ENCODE data around the gene METTL2A.
"Not testable (repeated sequence)": the region's sequence is repeated elsewhere in the genome, so short reads cannot be mapped to it uniquely, and the experiment has no call there.

METTL2A gene

GRCh38 chr17:62423647-62424461, at the start of gene METTL2A:
TSS of gene METTL2A (plus strand) at chr17:62423897. CDS start at chr17:62423903, 6 bp downstream.
- DNase-seq (ENCODE audit: low read depth) = peak; percentile 70

- DNase-seq (ENCODE audit: low read depth) = no peak
These were observed 43.4 kb upstream of the METTL2A start, which contains the start of gene EFCAB3 for GRCh38 chr17:62380253-62380652. TSS of gene EFCAB3 (plus strand) at chr17:62380553. CDS start at chr17:62382980, 2,427 bp downstream.

GRCh38 chr17:62381561-62381960, 42.1 kb upstream of the METTL2A start:
- DNase-seq (ENCODE audit: low read depth) = no peak

GRCh38 chr17:62388856-62389255, 34.8 kb upstream of the METTL2A start:
- DNase-seq (ENCODE audit: low read depth) = no peak

GRCh38 chr17:62392908-62393307, 30.8 kb upstream of the METTL2A start:
- no peak for DNase-seq (ENCODE audit: low read depth)

GRCh38 chr17:62398891-62399290, 24.8 kb upstream of the METTL2A start:
- DNase-seq (ENCODE audit: low read depth) = no peak

GRCh38 chr17:62405451-62405850, 18.2 kb upstream of the METTL2A start:
- DNase-seq (ENCODE audit: low read depth) = no peak

- not testable (repeated sequence) for DNase-seq (ENCODE audit: low read depth)
These were observed 10.6 kb upstream of the METTL2A start for GRCh38 chr17:62413090-62413489.

GRCh38 chr17:62426214-62426613, 2.5 kb downstream of the METTL2A start:
- DNase-seq (ENCODE audit: low read depth) = not testable (repeated sequence)

GRCh38 chr17:62435251-62435650, 11.6 kb downstream of the METTL2A start:
- not testable (repeated sequence) for DNase-seq (ENCODE audit: low read depth)

- DNase-seq (ENCODE audit: low read depth) = not testable (repeated sequence)
These were observed 17.5 kb downstream of the METTL2A start for GRCh38 chr17:62441181-62441580.

- no peak for DNase-seq (ENCODE audit: low read depth)
These were observed 20.4 kb downstream of the METTL2A start for GRCh38 chr17:62444063-62444462.

- DNase-seq (ENCODE audit: low read depth) = not testable (repeated sequence)
These were observed 22.1 kb downstream of the METTL2A start for GRCh38 chr17:62445791-62446190.

- not testable (repeated sequence) for DNase-seq (ENCODE audit: low read depth)
These were observed 28.5 kb downstream of the METTL2A start for GRCh38 chr17:62452195-62452594.

- DNase-seq (ENCODE audit: low read depth) = not testable (repeated sequence)
These were observed 29.3 kb downstream of the METTL2A start for GRCh38 chr17:62453041-62453440.

GRCh38 chr17:62453656-62454055, 30.0 kb downstream of the METTL2A start:
- not testable (repeated sequence) for DNase-seq (ENCODE audit: low read depth)

GRCh38 chr17:62454111-62454510, 30.4 kb downstream of the METTL2A start:
- DNase-seq (ENCODE audit: low read depth) = not testable (repeated sequence)

GRCh38 chr17:62456016-62456415, 32.3 kb downstream of the METTL2A start:
- no peak for DNase-seq (ENCODE audit: low read depth)

GRCh38 chr17:62458483-62458882, 34.8 kb downstream of the METTL2A start:
- not testable (repeated sequence) for DNase-seq (ENCODE audit: low read depth)

- DNase-seq (ENCODE audit: low read depth) = not testable (repeated sequence)
These were observed 40.7 kb downstream of the METTL2A start for GRCh38 chr17:62464422-62464821.

- DNase-seq (ENCODE audit: low read depth) = not testable (repeated sequence)
These were observed 41.6 kb downstream of the METTL2A start for GRCh38 chr17:62465271-62465670.

GRCh38 chr17:62470666-62471379, 47.1 kb downstream of the METTL2A start:
- DNase-seq (ENCODE audit: low read depth) = peak; percentile 30

GRCh38 chr17:62471380-62471880, 47.7 kb downstream of the METTL2A start:
- DNase-seq (ENCODE audit: low read depth) = not testable (repeated sequence)

Measured in fibroblast of the conjunctiva (primary cell).